GM19239 (cell line): ENCODE results near the gene DUSP8.
"Not testable (repeated sequence)": the region's sequence is repeated elsewhere in the genome, so short reads cannot be mapped to it uniquely, and the experiment has no call there.

Experiments used
- DNase-seq: peaks from one replicate; pipeline ENCODE4 v3.0.0; 2011; ENCODE audit warnings: low spot score; ENCODE audit not compliant: insufficient read length
- FAIRE-seq: peaks from 2 replicates; lab custom pipeline; 2011; peaks lifted over from hg19 to GRCh38; lab: Jason Lieb, UNC

Gene DUSP8

GRCh38 chr11:1589996-1590395, 17.9 kb upstream of the DUSP8 start:
- no peak for FAIRE-seq
- no peak for DNase-seq

- not testable (repeated sequence) for FAIRE-seq, DNase-seq
Observed at GRCh38 chr11:1589191-1589963, 17.3 kb upstream of the DUSP8 start.

GRCh38 chr11:1586699-1587098, 14.6 kb upstream of the DUSP8 start:
- DNase-seq: no peak
- no peak for FAIRE-seq

GRCh38 chr11:1584661-1585370, 12.7 kb upstream of the DUSP8 start, which contains the start of gene KRTAP5-1:
KRTAP5-1 (minus strand) TSS chr11:1585283; CDS start chr11:1585249, 34 bp downstream.
- not testable (repeated sequence) for DNase-seq, FAIRE-seq

GRCh38 chr11:1582909-1583308, 10.8 kb upstream of the DUSP8 start:
- DNase-seq, FAIRE-seq: not testable (repeated sequence)

GRCh38 chr11:1581976-1582375, 9.9 kb upstream of the DUSP8 start:
- no peak for FAIRE-seq

GRCh38 chr11:1576825-1577224, 4.8 kb upstream of the DUSP8 start:
- FAIRE-seq (no peak), DNase-seq (no peak)

More at GRCh38 chr11:1581976-1582375, 9.9 kb upstream of the DUSP8 start:
- no peak for DNase-seq

GRCh38 chr11:1575756-1576155, 3.7 kb upstream of the DUSP8 start:
- not testable (repeated sequence) for FAIRE-seq, DNase-seq

GRCh38 chr11:1574933-1575242, 2.8 kb upstream of the DUSP8 start:
- no peak for DNase-seq
- peak; percentile 31 for FAIRE-seq

- FAIRE-seq (peak; percentile 31), DNase-seq (peak; percentile 79)
Observed at GRCh38 chr11:1574238-1574932, 2.3 kb upstream of the DUSP8 start.

- no peak for FAIRE-seq
- DNase-seq: no peak
Observed at GRCh38 chr11:1573903-1574237, 1.8 kb upstream of the DUSP8 start.

- no peak for FAIRE-seq
Observed at GRCh38 chr11:1573077-1573902, 1.2 kb upstream of the DUSP8 start.

GRCh38 chr11:1571760-1572196, 293 bp downstream of the DUSP8 start:
- no peak for DNase-seq
- no peak for FAIRE-seq

More at GRCh38 chr11:1573077-1573902, 1.2 kb upstream of the DUSP8 start:
- DNase-seq: peak; percentile 14

- DNase-seq: peak; percentile 7
- FAIRE-seq: no peak
Observed at GRCh38 chr11:1570896-1571759, 943 bp downstream of the DUSP8 start.

GRCh38 chr11:1570531-1570895, 1.6 kb downstream of the DUSP8 start:
- no peak for FAIRE-seq
- DNase-seq: no peak

- no peak for FAIRE-seq
Observed at GRCh38 chr11:1570001-1570453, 2.0 kb downstream of the DUSP8 start.

GRCh38 chr11:1569251-1569780, 2.8 kb downstream of the DUSP8 start:
- peak; percentile 14 for DNase-seq
- FAIRE-seq: no peak

More at GRCh38 chr11:1570001-1570453, 2.0 kb downstream of the DUSP8 start:
- DNase-seq: no peak

- DNase-seq: peak; percentile 4
- FAIRE-seq: no peak
Observed at GRCh38 chr11:1568441-1568911, 3.6 kb downstream of the DUSP8 start.

GRCh38 chr11:1567721-1568100, 4.4 kb downstream of the DUSP8 start:
- no peak for DNase-seq
- FAIRE-seq: no peak
